Activated naive CD8-positive, alpha-beta T cell treated with anti-CD3 and anti-CD28 coated beads, Interleukin-2, amount 10 ng/mL, durations not matched to agents 7 days and 5 days (primary cell): ENCODE measurements around the gene CNIH2. TPM values are rescaled to one million over a fixed set of nuclear protein-coding genes. Genes with fewer than 3 reads are reported as not detected.
"Not testable (repeated sequence)": the region's sequence is repeated elsewhere in the genome, so short reads cannot be mapped to it uniquely, and the experiment has no call there.

Source experiments
- ATAC-seq: fragments of 150-1000 bp; cut with Tn5 transposase; one replicate; pipeline ENCODE4 v1.10.0; 2021; ENCODE audit warnings: low read depth, moderate library complexity
- POLR2A ChIA-PET: fragments of 350-600 bp; sonication (Branson Sonifier 250); formaldehyde crosslinking; loops from one replicate; lab custom pipeline; 2021; ENCODE audit warnings: antibody characterized with exemption; lab: Charles Lee
- DNase-seq: peaks from one replicate; pipeline ENCODE4 v3.0.0; 2021
- H3K27ac Mint-ChIP-seq: one replicate; pipeline ENCODE4 v1.8.0; 2022; ENCODE audit warnings: mild to moderate bottlenecking, mixed read lengths
- H3K27me3 Mint-ChIP-seq: one replicate; pipeline ENCODE4 v1.8.0; 2022; ENCODE audit warnings: mild to moderate bottlenecking, moderate library complexity, mixed read lengths
- H3K36me3 Mint-ChIP-seq: one replicate; pipeline ENCODE4 v1.8.0; 2021; ENCODE audit warnings: mild to moderate bottlenecking, mixed read lengths
- H3K4me1 Mint-ChIP-seq: one replicate; pipeline ENCODE4 v1.8.0; 2021; ENCODE audit warnings: mixed read lengths
- H3K4me3 Mint-ChIP-seq: one replicate; pipeline ENCODE4 v1.8.0; 2022; ENCODE audit warnings: mild to moderate bottlenecking, moderate library complexity, mixed read lengths
- H3K9me3 Mint-ChIP-seq: one replicate; pipeline ENCODE4 v1.8.0; 2021; ENCODE audit warnings: mixed read lengths
- total RNA-seq, 2 experiments: library from RNA; stranded (reverse); gene quantifications; one replicate each; pipeline ENCODE4 v1.2.3, GENCODE V29; 2021

Gene CNIH2
- total RNA-seq, 2 experiments from 2014 or later = 2.1 to 2.7 TPM

- Mint-ChIP-seq H3K4me3 (peak overlapping the region; percentile 49), H3K9me3 (no peaks in the 10 kb centered on the region), H3K4me1 (peaks cover 41% of the 10 kb centered on the region), H3K36me3 (peaks cover 32% of the 10 kb centered on the region), H3K27ac (peak overlapping the region; percentile 11), H3K27me3 (no peaks in the 10 kb centered on the region)
- POLR2A ChIA-PET = interaction anchor here (1.0 to 2.2 kb wide), 4 partner anchors 9 to 40 kb away, joined by 3 to 10 read pairs (median 4); partner anchors contain the start of gene YIF1A
- no peak for DNase-seq
- ATAC-seq = no peak
These were observed 5.4 kb upstream of the CNIH2 start for GRCh38 chr11:66272596-66272995.

- DNase-seq (no peak), ATAC-seq (no peak)
- POLR2A ChIA-PET = no interaction called here
- Mint-ChIP-seq H3K4me3 (no peak overlapping the region), H3K36me3 (peaks cover 31% of the 10 kb centered on the region), H3K9me3 (no peaks in the 10 kb centered on the region), H3K27ac (peak overlapping the region; percentile 7), H3K27me3 (peaks cover 6% of the 10 kb centered on the region), H3K4me1 (peaks cover 41% of the 10 kb centered on the region)
These were observed 3.8 kb upstream of the CNIH2 start for GRCh38 chr11:66274219-66274618.

- Mint-ChIP-seq H3K9me3 (no peaks in the 10 kb centered on the region), H3K27ac (no peak overlapping the region), H3K36me3 (peaks cover 30% of the 10 kb centered on the region), H3K27me3 (peaks cover 14% of the 10 kb centered on the region), H3K4me1 (peaks cover 34% of the 10 kb centered on the region), H3K4me3 (no peak overlapping the region)
- POLR2A ChIA-PET = no interaction called here
- no peak for DNase-seq
- ATAC-seq = no peak
These were observed 2.6 kb upstream of the CNIH2 start for GRCh38 chr11:66275396-66275795.

GRCh38 chr11:66275984-66276612, 1.9 kb upstream of the CNIH2 start:
- DNase-seq (no peak), ATAC-seq (no peak)
- peaks cover 29% of the 10 kb centered on the region for H3K4me1 Mint-ChIP-seq
- no peak overlapping the region for H3K4me3 Mint-ChIP-seq
- POLR2A ChIA-PET = no interaction called here
- H3K9me3 Mint-ChIP-seq = no peaks in the 10 kb centered on the region
- no peak overlapping the region for H3K27ac Mint-ChIP-seq
- H3K27me3 Mint-ChIP-seq = peaks cover 14% of the 10 kb centered on the region
- H3K36me3 Mint-ChIP-seq = peaks cover 25% of the 10 kb centered on the region

- H3K9me3 Mint-ChIP-seq, H3K4me3 Mint-ChIP-seq, DNase-seq, ATAC-seq: not testable (repeated sequence)
- Mint-ChIP-seq H3K27ac (peak overlapping the region; percentile 2), H3K4me1 (peaks cover 28% of the 10 kb centered on the region), H3K36me3 (peaks cover 24% of the 10 kb centered on the region), H3K27me3 (peaks cover 14% of the 10 kb centered on the region)
- POLR2A ChIA-PET = interaction anchor here (0.8 to 1.3 kb wide), 3 partner anchors 9 to 36 kb away, joined by 3 to 12 read pairs (median 5); partner anchors contain the start of genes RAB1B and YIF1A
These were observed 1.4 kb upstream of the CNIH2 start for GRCh38 chr11:66276619-66277018.

GRCh38 chr11:66277064-66277463, 911 bp upstream of the CNIH2 start:
- H3K9me3 Mint-ChIP-seq, H3K4me3 Mint-ChIP-seq, DNase-seq, ATAC-seq: not testable (repeated sequence)
- H3K27me3 Mint-ChIP-seq = peaks cover 14% of the 10 kb centered on the region
- POLR2A ChIA-PET = interaction anchor here (0.8 to 1.3 kb wide), 3 partner anchors 9 to 36 kb away, joined by 3 to 12 read pairs (median 5); partner anchors contain the start of genes RAB1B and YIF1A
- peaks cover 25% of the 10 kb centered on the region for H3K4me1 Mint-ChIP-seq
- peak overlapping the region; percentile 2 for H3K27ac Mint-ChIP-seq
- peaks cover 20% of the 10 kb centered on the region for H3K36me3 Mint-ChIP-seq

- POLR2A ChIA-PET = no interaction called here
- DNase-seq = no peak
- Mint-ChIP-seq H3K36me3 (peaks cover 11% of the 10 kb centered on the region), H3K4me1 (peaks cover 22% of the 10 kb centered on the region), H3K27ac (no peak overlapping the region), H3K27me3 (peaks cover 14% of the 10 kb centered on the region), H3K4me3 (peak overlapping the region; percentile 62), H3K9me3 (no peaks in the 10 kb centered on the region)
- no peak for ATAC-seq
These were observed 552 bp downstream of the CNIH2 start for GRCh38 chr11:66278363-66279091.

- Mint-ChIP-seq H3K9me3 (no peaks in the 10 kb centered on the region), H3K36me3 (peaks cover 8% of the 10 kb centered on the region), H3K4me1 (peaks cover 19% of the 10 kb centered on the region), H3K27me3 (peaks cover 14% of the 10 kb centered on the region), H3K27ac (peak overlapping the region; percentile 48), H3K4me3 (peak overlapping the region; percentile 62)
- POLR2A ChIA-PET = no interaction called here
- ATAC-seq (no peak), DNase-seq (no peak)
These were observed 1.2 kb downstream of the CNIH2 start for GRCh38 chr11:66279092-66279734.

- ATAC-seq = no peak
- H3K27ac Mint-ChIP-seq = no peak overlapping the region
These were observed 2.5 kb downstream of the CNIH2 start for GRCh38 chr11:66280428-66280827.

GRCh38 chr11:66281001-66281400, 3.0 kb downstream of the CNIH2 start:
- POLR2A ChIA-PET = interaction anchor here (1.0 to 3.8 kb wide), 3 partner anchors 8 to 13 kb away, joined by 3 to 20 read pairs (median 10); partner anchors contain the start of genes RAB1B and YIF1A
- Mint-ChIP-seq H3K36me3 (peaks cover 5% of the 10 kb centered on the region), H3K27ac (no peak overlapping the region), H3K4me1 (peaks cover 19% of the 10 kb centered on the region), H3K4me3 (no peak overlapping the region), H3K27me3 (peaks cover 14% of the 10 kb centered on the region), H3K9me3 (no peaks in the 10 kb centered on the region)
- DNase-seq (no peak), ATAC-seq (no peak)

More at GRCh38 chr11:66280428-66280827, 2.5 kb downstream of the CNIH2 start:
- POLR2A ChIA-PET = interaction anchor here (1.0 to 3.8 kb wide), 3 partner anchors 8 to 12 kb away, joined by 3 to 20 read pairs (median 10); partner anchors contain the start of genes RAB1B and YIF1A
- no peak overlapping the region for H3K4me3 Mint-ChIP-seq
- H3K36me3 Mint-ChIP-seq = peaks cover 5% of the 10 kb centered on the region
- DNase-seq = peak; percentile 29
- peaks cover 14% of the 10 kb centered on the region for H3K27me3 Mint-ChIP-seq
- H3K9me3 Mint-ChIP-seq = no peaks in the 10 kb centered on the region
- peaks cover 19% of the 10 kb centered on the region for H3K4me1 Mint-ChIP-seq

GRCh38 chr11:66281776-66282467, 3.9 kb downstream of the CNIH2 start:
- Mint-ChIP-seq H3K4me3 (no peak overlapping the region), H3K27ac (peak overlapping the region; percentile 63), H3K9me3 (no peaks in the 10 kb centered on the region), H3K36me3 (peaks cover 3% of the 10 kb centered on the region), H3K4me1 (peaks cover 18% of the 10 kb centered on the region), H3K27me3 (peaks cover 14% of the 10 kb centered on the region)
- DNase-seq (no peak), ATAC-seq (no peak)
- POLR2A ChIA-PET = interaction anchor here (0.9 to 3.8 kb wide), 5 partner anchors 9 to 56 kb away, joined by 3 to 20 read pairs (median 3); partner anchors contain the start of gene RAB1B
